PC-3 (cell line): ENCODE results near the gene HDGFL3. TPM values are rescaled to one million over a fixed set of nuclear protein-coding genes. Genes with fewer than 3 reads are reported as not detected.

Experiments used
- ATAC-seq: fragments of 200-7000 bp; cut with Tn5 transposase; 2 replicates; pipeline ENCODE4 v1.9.1; 2020; ENCODE audit warnings: mild to moderate bottlenecking, moderate library complexity
- BruUV-seq: library from RNA; stranded (reverse); fragments of 400-500 nt; replicated peaks from 2 replicates; lab custom pipeline; 2021; lab: Mats Ljungman, UMichigan
- CTCF ChIA-PET: fragments of 300-600 bp; sonication (Branson Sonifier 250); formaldehyde crosslinking; loops from one replicate; lab custom pipeline; 2022; ENCODE audit warnings: antibody characterized with exemption; lab: Charles Lee
- POLR2A ChIA-PET: fragments of 300-600 bp; sonication (Branson Sonifier 250); formaldehyde crosslinking; loops from one replicate; lab custom pipeline; 2022; ENCODE audit warnings: antibody characterized with exemption; ENCODE audit not compliant: unreplicated experiment; lab: Charles Lee
- DNase-seq: peaks from one replicate; pipeline ENCODE4 v3.0.0-alpha.2; 2015
- H2AFZ ChIP-seq: fragments of 300-600 bp; sonication (generic); 2 replicates; pipeline ENCODE4 v1.6.0; 2016; ENCODE audit warnings: antibody characterized with exemption, low read length
- H3F3A ChIP-seq: fragments of 300-600 bp; sonication (generic); one replicate; pipeline ENCODE4 v1.6.0; 2017; ENCODE audit warnings: antibody characterized with exemption, low read length, control low read depth, mild to moderate bottlenecking; ENCODE audit not compliant: unreplicated experiment
- H3K27ac ChIP-seq: fragments of 300-600 bp; sonication (generic); 2 replicates; pipeline ENCODE4 v1.5.1; 2016; ENCODE audit warnings: mild to moderate bottlenecking, low read length
- H3K27me3 ChIP-seq: fragments of 300-600 bp; sonication (generic); 2 replicates; pipeline ENCODE4 v1.6.1; 2016; ENCODE audit warnings: low read length, mixed read lengths
- H3K36me3 ChIP-seq: fragments of 300-600 bp; sonication (generic); 2 replicates; pipeline ENCODE4 v1.6.1; 2016; ENCODE audit warnings: low read depth, mixed run types, low read length, mixed read lengths
- H3K4me1 ChIP-seq: fragments of 300-600 bp; sonication (generic); 2 replicates; pipeline ENCODE4 v1.5.1; 2016; ENCODE audit warnings: low read length; ENCODE audit not compliant: insufficient read depth
- H3K4me2 ChIP-seq: fragments of 300-600 bp; sonication (generic); 2 replicates; pipeline ENCODE4 v1.6.0; 2016; ENCODE audit warnings: low read length
- H3K4me3 ChIP-seq: fragments of 300-600 bp; sonication (generic); 2 replicates; pipeline ENCODE4 v1.5.1; 2016; ENCODE audit warnings: mild to moderate bottlenecking, low read length, mixed read lengths
- H3K79me2 ChIP-seq: fragments of 300-600 bp; sonication (generic); 2 replicates; pipeline ENCODE4 v1.6.1; 2017; ENCODE audit warnings: low read length, mixed read lengths
- H3K9ac ChIP-seq: fragments of 300-600 bp; sonication (generic); 2 replicates; pipeline ENCODE4 v1.6.0; 2016; ENCODE audit warnings: mild to moderate bottlenecking, low read length
- H3K9me2 ChIP-seq: fragments of 300-600 bp; sonication (generic); replicated peaks from 2 replicates; pipeline ENCODE4 v1.6.1; 2016; ENCODE audit warnings: mixed run types, low read length, mixed read lengths
- H3K9me3 ChIP-seq: fragments of 300-600 bp; sonication (generic); 2 replicates; pipeline ENCODE4 v1.6.1; 2016; ENCODE audit warnings: low read length, mixed read lengths
- H4K20me1 ChIP-seq: fragments of 300-600 bp; sonication (generic); 2 replicates; pipeline ENCODE4 v1.6.1; 2016; ENCODE audit warnings: low read length, mixed read lengths
- EZH2 ChIP-seq: fragments of 300-600 bp; sonication (generic); IDR thresholded peaks from one replicate; pipeline ENCODE4 v1.6.1; 2017; ENCODE audit warnings: antibody characterized with exemption, mild to moderate bottlenecking, low read length; ENCODE audit not compliant: unreplicated experiment
- EZH2phosphoT487 ChIP-seq: fragments of 300-600 bp; sonication (generic); IDR thresholded peaks from 2 replicates; pipeline ENCODE4 v1.6.1; 2018; ENCODE audit warnings: mild to moderate bottlenecking, antibody characterized with exemption, low read length, borderline replicate concordance
- intact Hi-C: fragments of 100-400 bp; cut with micrococcal nuclease; formaldehyde crosslinking; loops from 2 replicates; pipeline ENCODE4 v1.9.0; 2023
- total RNA-seq: library from RNA; depleted of rRNA; stranded (reverse); fragments of >200 nt; gene quantifications from 2 replicates; pipeline ENCODE4 v1.2.3, GENCODE V29; 2014
- TF ChIP-seq, protein P1 (sequence below): fragments of 300-600 bp; sonication (generic); conservative IDR thresholded peaks from 2 replicates; pipeline ENCODE4 v1.5.1; 2017; ENCODE audit warnings: antibody characterized with exemption, low read depth, mild to moderate bottlenecking, low read length

The HDGFL3 gene
- total RNA-seq, 1 experiment from 2014 or later, result 38.4 TPM

DNA sequence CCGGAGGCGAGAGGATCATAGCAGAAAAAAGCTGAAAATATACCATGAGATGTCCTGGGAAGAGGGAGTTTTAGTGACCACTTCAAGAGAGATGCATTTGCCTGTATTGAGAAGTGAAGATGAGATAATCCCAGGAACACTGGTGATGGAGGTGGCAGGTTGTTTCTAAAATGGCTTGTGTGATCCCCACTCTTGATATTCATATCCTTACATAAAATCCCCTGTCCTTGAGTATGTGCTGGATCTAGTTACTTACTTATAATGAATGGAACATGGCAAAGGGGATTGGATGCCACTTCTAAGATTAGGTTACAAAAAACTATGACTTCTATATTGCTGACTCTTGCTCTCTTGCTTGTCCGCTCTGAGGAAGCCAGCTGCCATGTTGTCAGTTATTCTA is 22.1 kb downstream of the HDGFL3 start:
- Histone ChIP-seq H3K4me2 (no peak overlapping the region), H3K4me1 (no peaks in the 10 kb centered on the region), H3K9ac (no peak overlapping the region), H3K79me2 (peaks cover 12% of the 10 kb centered on the region; the same call in 1 of the 2 replicates), H3K36me3 (no peaks in the 10 kb centered on the region), H3K9me2 (no peaks in the 10 kb centered on the region), H3F3A (no peaks in the 10 kb centered on the region), H2AFZ (no peak overlapping the region), H3K9me3 (no peaks in the 10 kb centered on the region), H3K27me3 (no peaks in the 10 kb centered on the region), H4K20me1 (no peaks in the 10 kb centered on the region), H3K4me3 (no peak overlapping the region), H3K27ac (no peak overlapping the region)
- ChIA-PET CTCF (no interaction called here), POLR2A (no interaction called here)
- no peak for TF ChIP-seq EZH2phosphoT487
- TF ChIP-seq, protein P1, sequence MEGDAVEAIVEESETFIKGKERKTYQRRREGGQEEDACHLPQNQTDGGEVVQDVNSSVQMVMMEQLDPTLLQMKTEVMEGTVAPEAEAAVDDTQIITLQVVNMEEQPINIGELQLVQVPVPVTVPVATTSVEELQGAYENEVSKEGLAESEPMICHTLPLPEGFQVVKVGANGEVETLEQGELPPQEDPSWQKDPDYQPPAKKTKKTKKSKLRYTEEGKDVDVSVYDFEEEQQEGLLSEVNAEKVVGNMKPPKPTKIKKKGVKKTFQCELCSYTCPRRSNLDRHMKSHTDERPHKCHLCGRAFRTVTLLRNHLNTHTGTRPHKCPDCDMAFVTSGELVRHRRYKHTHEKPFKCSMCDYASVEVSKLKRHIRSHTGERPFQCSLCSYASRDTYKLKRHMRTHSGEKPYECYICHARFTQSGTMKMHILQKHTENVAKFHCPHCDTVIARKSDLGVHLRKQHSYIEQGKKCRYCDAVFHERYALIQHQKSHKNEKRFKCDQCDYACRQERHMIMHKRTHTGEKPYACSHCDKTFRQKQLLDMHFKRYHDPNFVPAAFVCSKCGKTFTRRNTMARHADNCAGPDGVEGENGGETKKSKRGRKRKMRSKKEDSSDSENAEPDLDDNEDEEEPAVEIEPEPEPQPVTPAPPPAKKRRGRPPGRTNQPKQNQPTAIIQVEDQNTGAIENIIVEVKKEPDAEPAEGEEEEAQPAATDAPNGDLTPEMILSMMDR, result no peak
- TF ChIP-seq EZH2, result no peak
- DNase-seq (no peak), ATAC-seq (no peak)
- intact Hi-C loops, result no loop called here
- no TSS peak for BruUV-seq

DNA sequence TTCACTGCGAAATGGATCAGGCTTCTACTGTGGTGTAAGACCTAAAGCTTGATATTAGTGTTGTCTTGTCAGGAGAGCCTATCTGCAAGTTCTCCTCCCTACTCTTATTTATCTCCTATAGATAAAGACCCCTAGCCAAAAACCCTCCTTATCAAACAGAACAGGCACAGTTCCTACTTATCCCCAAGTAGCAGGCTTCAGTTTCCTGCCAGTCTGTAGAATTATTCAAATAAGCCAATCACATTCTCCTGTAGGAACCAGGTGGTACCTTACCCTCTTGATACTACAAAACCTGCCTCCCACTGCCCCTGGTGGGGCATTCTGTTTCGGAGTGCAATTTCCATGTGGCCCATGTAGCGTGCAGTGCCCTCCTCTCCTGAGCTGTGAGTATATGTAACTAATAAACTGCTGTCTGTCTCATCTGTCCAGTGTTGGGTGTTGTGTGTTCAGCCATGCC is 28.7 kb downstream of the HDGFL3 start:
- TF ChIP-seq EZH2phosphoT487, result no peak
- TF ChIP-seq EZH2, result no peak
- TF ChIP-seq, protein P1, result no peak
- no peak for DNase-seq
- Histone ChIP-seq H4K20me1 (no peaks in the 10 kb centered on the region), H3K4me3 (no peak overlapping the region), H3K9me3 (no peaks in the 10 kb centered on the region), H3K27ac (no peak overlapping the region), H3K27me3 (no peaks in the 10 kb centered on the region), H3K36me3 (no peaks in the 10 kb centered on the region), H3K79me2 (0 out of 2 replicates have a peak, but pooled peaks cover 6% of the 10 kb centered on the region), H3K4me2 (no peak overlapping the region), H3K4me1 (no peaks in the 10 kb centered on the region), H2AFZ (no peak overlapping the region), H3K9ac (no peak overlapping the region), H3K9me2 (no peaks in the 10 kb centered on the region), H3F3A (no peaks in the 10 kb centered on the region)
- BruUV-seq, result no TSS peak
- POLR2A ChIA-PET, result no interaction called here
- intact Hi-C loops, result no loop called here
- CTCF ChIA-PET, result no interaction called here
- ATAC-seq, result no peak

DNA sequence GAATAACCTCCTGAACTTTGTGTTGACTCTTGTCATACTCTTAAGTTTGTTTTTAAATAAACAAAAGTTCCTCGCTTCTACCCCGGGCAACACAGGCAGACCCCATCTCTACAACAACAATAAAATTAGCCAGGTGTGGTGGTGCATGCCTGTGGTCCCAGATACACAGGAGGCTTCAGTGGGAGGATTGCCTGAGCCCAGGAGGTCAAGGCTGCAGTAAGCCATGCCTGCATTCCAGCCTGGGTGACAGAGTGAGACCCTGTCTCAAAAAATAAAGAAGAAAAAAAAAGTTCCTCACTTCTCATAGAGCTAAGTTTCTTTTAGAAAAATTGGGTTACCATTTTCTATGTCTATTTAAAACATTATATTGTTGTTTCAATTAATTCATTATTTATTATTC is 29.2 kb downstream of the HDGFL3 start:
- no peak for ATAC-seq
- BruUV-seq, result no TSS peak
- no peak for TF ChIP-seq EZH2phosphoT487
- TF ChIP-seq, protein P1, result no peak
- no peak for TF ChIP-seq EZH2
- POLR2A ChIA-PET, result no interaction called here
- Histone ChIP-seq H3K36me3 (no peaks in the 10 kb centered on the region), H3F3A (no peaks in the 10 kb centered on the region), H3K9me3 (no peaks in the 10 kb centered on the region), H3K4me2 (no peak overlapping the region), H3K9me2 (no peaks in the 10 kb centered on the region), H3K4me1 (no peaks in the 10 kb centered on the region), H4K20me1 (no peaks in the 10 kb centered on the region), H2AFZ (no peak overlapping the region), H3K79me2 (0 out of 2 replicates have a peak, but pooled peaks cover 6% of the 10 kb centered on the region), H3K9ac (no peak overlapping the region), H3K4me3 (no peak overlapping the region), H3K27ac (no peak overlapping the region), H3K27me3 (no peaks in the 10 kb centered on the region)
- DNase-seq, result no peak
- CTCF ChIA-PET, result no interaction called here
- intact Hi-C loops, result no loop called here
